Colonic mucosa (tissue), 4 donors: Measurements from ENCODE around the gene ALDH5A1. TPM values are rescaled to one million over a fixed set of nuclear protein-coding genes. Genes with fewer than 3 reads are reported as not detected.

ENCODE experiments used
- DNase-seq: peaks from one replicate; pipeline ENCODE4 v3.0.0-alpha.2; 2020
- H3K27ac ChIP-seq: fragments of 200-600 bp; one replicate; pipeline ENCODE4 v1.8.0; 2021
- H3K27me3 ChIP-seq: fragments of 200-600 bp; one replicate; pipeline ENCODE4 v1.8.0; 2021
- H3K36me3 ChIP-seq: fragments of 200-600 bp; one replicate; pipeline ENCODE4 v1.8.0; 2021
- H3K4me1 ChIP-seq: fragments of 200-600 bp; one replicate; pipeline ENCODE4 v1.8.0; 2021; ENCODE audit warnings: mild to moderate bottlenecking
- H3K4me3 ChIP-seq: fragments of 200-600 bp; one replicate; pipeline ENCODE4 v1.8.0; 2021
- H3K9ac ChIP-seq, 2 donors: one replicate each; pipeline ENCODE4 v1.7.0; 2013; ENCODE audit warnings: control low read depth in 2 of 2, low read depth in 2 of 2, low read length in 2 of 2
- H3K9me3 ChIP-seq: fragments of 200-600 bp; one replicate; pipeline ENCODE4 v1.8.0; 2021
- CTCF ChIP-seq: fragments of 200-600 bp; IDR thresholded peaks from one replicate; pipeline ENCODE4 v1.8.0; 2022; ENCODE audit warnings: antibody characterized with exemption, mild to moderate bottlenecking
- intact Hi-C: fragments of 100-400 bp; cut with DNase I; formaldehyde crosslinking; loops from one replicate; pipeline ENCODE4 v1.14.1; 2022
- total RNA-seq, 2 donors: library from RNA; stranded (reverse); fragmentation: NEBNext Ultra II Directional in 1 of 2; extraction: Animal tissue kit (Norgen Biotek cat#: 25700) in 1 of 2; gene quantifications; one replicate each; pipeline ENCODE4 v1.2.1, GENCODE V29; 2021
- donor health status: healthy.
- donor health status: DM: no; HTN: no; CAD: no.
- donor health status: DM: no; HTN: no; CAD: no.

Gene ALDH5A1
- total RNA-seq, 2 donors from 2014 or later, result 12.2 to 16.4 TPM

DNA sequence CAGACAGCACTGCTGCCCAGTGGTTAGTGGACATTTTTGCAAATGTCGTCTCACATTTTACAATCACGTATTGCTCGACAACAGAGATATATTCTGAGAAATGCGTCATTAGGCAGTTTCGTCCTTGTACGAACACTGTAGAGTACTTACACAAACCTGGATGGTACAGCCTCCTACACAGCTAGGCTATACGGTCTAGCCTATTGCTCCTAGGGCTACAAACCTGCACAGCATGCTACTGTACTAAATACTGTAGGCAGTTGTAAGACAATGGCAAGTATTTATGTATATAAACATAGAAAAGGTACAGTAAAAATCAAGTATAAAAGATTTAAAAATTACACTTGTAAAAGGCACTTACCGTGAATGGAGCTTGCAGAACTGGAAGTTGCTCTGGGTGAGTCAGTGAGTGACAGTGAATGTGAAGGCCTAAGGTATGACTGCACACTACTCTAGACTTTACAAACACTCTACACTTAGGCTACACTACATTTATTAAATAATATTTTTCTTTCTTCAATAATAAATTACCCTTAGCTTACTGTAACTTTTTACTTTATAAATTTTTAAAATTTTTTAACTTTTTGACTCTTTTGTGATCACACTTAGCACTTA lies 43.1 kb downstream of the ALDH5A1 start:
- intact Hi-C loops, result no loop called here
- no peak overlapping the region for H3K27ac ChIP-seq
- H3K4me1 ChIP-seq, result no peaks in the 10 kb centered on the region
- H3K27me3 ChIP-seq, result no peaks in the 10 kb centered on the region
- H3K9me3 ChIP-seq, result no peaks in the 10 kb centered on the region
- no peak for TF ChIP-seq CTCF
- no peaks in the 10 kb centered on the region for H3K36me3 ChIP-seq
- H3K9ac ChIP-seq, result no peak overlapping the region
- H3K4me3 ChIP-seq, result no peak overlapping the region
- no peak for DNase-seq

DNA sequence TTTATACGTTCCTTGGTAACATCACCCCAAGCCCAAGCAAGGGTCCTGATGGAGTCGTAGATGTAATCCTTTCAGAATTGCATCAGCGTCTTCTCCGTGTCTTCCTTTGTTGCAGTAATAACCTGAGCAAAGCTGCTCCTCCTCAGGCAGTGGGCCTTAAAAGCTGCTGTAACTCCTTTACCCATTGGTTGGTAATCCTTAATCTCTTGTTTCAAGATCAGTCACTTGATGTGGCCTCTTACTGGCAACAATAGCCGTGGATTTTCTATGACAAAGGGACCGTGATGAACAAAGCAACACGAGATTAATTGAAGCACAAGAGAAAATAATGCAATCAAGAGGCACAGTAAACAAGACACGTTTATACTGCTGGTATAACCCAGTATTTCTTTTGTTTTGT lies 44.6 kb downstream of the ALDH5A1 start:
- Histone ChIP-seq H3K9ac (no peak overlapping the region), H3K36me3 (no peaks in the 10 kb centered on the region), H3K4me3 (no peak overlapping the region), H3K9me3 (no peaks in the 10 kb centered on the region), H3K27ac (no peak overlapping the region), H3K27me3 (no peaks in the 10 kb centered on the region), H3K4me1 (no peaks in the 10 kb centered on the region)
- intact Hi-C loops, result no loop called here
- TF ChIP-seq CTCF, result no peak
- DNase-seq, result no peak

DNA sequence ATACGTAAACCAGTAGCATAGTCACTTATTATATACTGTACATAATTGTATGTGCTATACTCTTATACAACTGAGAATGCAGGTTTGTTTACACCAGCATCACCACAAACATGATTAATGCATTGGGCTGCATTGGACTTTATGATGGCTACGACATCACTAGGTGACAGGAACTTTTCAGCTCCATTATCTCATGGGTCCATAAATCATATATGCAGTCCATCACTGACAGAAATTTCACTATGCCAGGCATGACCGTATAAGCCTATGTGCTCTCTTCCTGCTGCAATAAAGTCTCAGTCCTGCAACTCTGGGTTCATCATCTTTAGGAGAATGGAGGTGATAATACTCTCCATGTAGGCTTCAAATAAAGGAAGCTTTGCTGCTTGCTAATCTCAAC lies 45.4 kb downstream of the ALDH5A1 start:
- TF ChIP-seq CTCF, result no peak
- Histone ChIP-seq H3K4me3 (no peak overlapping the region), H3K9ac (no peak overlapping the region), H3K27me3 (no peaks in the 10 kb centered on the region), H3K36me3 (no peaks in the 10 kb centered on the region), H3K27ac (no peak overlapping the region), H3K9me3 (no peaks in the 10 kb centered on the region), H3K4me1 (no peaks in the 10 kb centered on the region)
- intact Hi-C loops, result no loop called here
- DNase-seq, result no peak

DNA sequence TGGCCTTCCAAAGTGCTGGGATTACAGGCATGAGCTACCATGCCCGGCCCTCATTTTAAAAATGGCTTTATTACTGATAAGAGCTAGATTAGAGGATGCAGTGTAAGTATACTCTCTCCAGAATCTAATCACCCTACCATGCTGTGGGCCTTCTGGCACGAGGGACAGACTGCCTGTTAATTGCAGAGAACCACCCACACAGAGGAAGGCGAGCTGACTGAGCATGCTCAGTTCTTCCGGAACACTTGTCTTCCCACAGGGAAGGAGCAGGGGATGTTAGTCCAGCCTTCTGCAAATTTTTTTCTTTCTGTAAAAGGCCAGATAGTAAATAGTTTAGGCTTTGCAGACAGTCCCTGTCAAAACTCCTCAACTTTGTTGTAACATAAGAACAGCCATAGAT lies 48.9 kb downstream of the ALDH5A1 start:
- no peak overlapping the region for H3K27ac ChIP-seq
- no peaks in the 10 kb centered on the region for H3K9me3 ChIP-seq
- H3K9ac ChIP-seq, result no peak overlapping the region
- no peak for TF ChIP-seq CTCF
- no peak for DNase-seq
- no peaks in the 10 kb centered on the region for H3K36me3 ChIP-seq
- no peaks in the 10 kb centered on the region for H3K27me3 ChIP-seq
- no peaks in the 10 kb centered on the region for H3K4me1 ChIP-seq
- intact Hi-C loops, result no loop called here
- no peak overlapping the region for H3K4me3 ChIP-seq

- DNase-seq, result no peak
- H3K27ac ChIP-seq, result no peak overlapping the region
- H3K9ac ChIP-seq, result no peak overlapping the region
- H3K36me3 ChIP-seq, result no peaks in the 10 kb centered on the region
- no peak overlapping the region for H3K4me3 ChIP-seq
- TF ChIP-seq CTCF, result no peak
- H3K4me1 ChIP-seq, result no peaks in the 10 kb centered on the region
- H3K27me3 ChIP-seq, result no peaks in the 10 kb centered on the region
- intact Hi-C loops, result no loop called here
- H3K9me3 ChIP-seq, result no peaks in the 10 kb centered on the region
Measured at GRCh38 chr6:24545183-24545582, 50.4 kb downstream of the ALDH5A1 start.
